KMS-11 (cell line): Measurements from ENCODE around the gene RBM28.

Experiments used
- H2AFZ ChIP-seq: fragments of 200-600 bp; sonication (generic); 2 replicates; pipeline ENCODE4 v1.6.1; 2016; ENCODE audit warnings: antibody characterized with exemption, mixed run types, low read depth
- H3K27ac ChIP-seq: fragments of 200-600 bp; sonication (generic); 2 replicates; pipeline ENCODE4 v1.6.1; 2016; ENCODE audit warnings: mild to moderate bottlenecking, mixed run types
- H3K27me3 ChIP-seq: fragments of 200-600 bp; sonication (generic); 2 replicates; pipeline ENCODE4 v1.6.1; 2017; ENCODE audit warnings: mild to moderate bottlenecking, low read depth, mixed run types, moderate library complexity; ENCODE audit not compliant: insufficient read depth
- H3K36me3 ChIP-seq: fragments of 200-600 bp; sonication (generic); 2 replicates; pipeline ENCODE4 v1.6.1; 2017; ENCODE audit warnings: mild to moderate bottlenecking, mixed run types; ENCODE audit not compliant: insufficient read depth
- H3K4me1 ChIP-seq: fragments of 200-600 bp; sonication (generic); 2 replicates; pipeline ENCODE4 v1.6.1; 2016; ENCODE audit warnings: mild to moderate bottlenecking, low read depth, mixed run types; ENCODE audit not compliant: poor library complexity, severe bottlenecking
- H3K4me2 ChIP-seq: fragments of 200-600 bp; sonication (generic); 2 replicates; pipeline ENCODE4 v1.7.0; 2016; ENCODE audit warnings: mild to moderate bottlenecking, mixed run types
- H3K4me3 ChIP-seq: fragments of 200-600 bp; sonication (generic); IDR thresholded peaks from 2 replicates; pipeline ENCODE4 v1.6.1; 2017; ENCODE audit warnings: low read depth, low read length, mixed read lengths; ENCODE audit not compliant: insufficient read depth
- H3K79me2 ChIP-seq: fragments of 200-600 bp; sonication (generic); 2 replicates; pipeline ENCODE4 v1.6.1; 2016; ENCODE audit warnings: low read depth, mixed run types; ENCODE audit not compliant: insufficient read depth
- H3K9ac ChIP-seq: fragments of 200-600 bp; sonication (generic); 2 replicates; pipeline ENCODE4 v1.6.1; 2016; ENCODE audit warnings: mild to moderate bottlenecking, mixed run types
- H4K20me1 ChIP-seq: fragments of 200-600 bp; sonication (generic); 2 replicates; pipeline ENCODE4 v1.6.1; 2016; ENCODE audit warnings: mild to moderate bottlenecking, mixed run types; ENCODE audit not compliant: insufficient read depth
- CTCF ChIP-seq: fragments of 200-600 bp; sonication (generic); conservative IDR thresholded peaks from 2 replicates; pipeline ENCODE4 v1.6.1; 2017; ENCODE audit warnings: low read depth, mild to moderate bottlenecking, antibody characterized with exemption, low read length, moderate library complexity, mixed read lengths

Gene RBM28

GRCh38 chr7:128275681-128276080 is 68.0 kb downstream of the RBM28 start:
- Histone ChIP-seq H2AFZ (no peak overlapping the region), H3K36me3 (no peaks in the 10 kb centered on the region), H3K4me3 (no peak overlapping the region), H3K4me2 (no peak overlapping the region), H4K20me1 (no peaks in the 10 kb centered on the region), H3K27ac (no peak overlapping the region), H3K9ac (no peak overlapping the region), H3K27me3 (no peaks in the 10 kb centered on the region), H3K4me1 (no peaks in the 10 kb centered on the region), H3K79me2 (no peaks in the 10 kb centered on the region)
- TF ChIP-seq CTCF: no peak

GRCh38 chr7:128274884-128275603 is 68.7 kb downstream of the RBM28 start:
- H3K27ac ChIP-seq: no peak overlapping the region
- H3K27me3 ChIP-seq: no peaks in the 10 kb centered on the region

GRCh38 chr7:128274246-128274883 is 69.3 kb downstream of the RBM28 start:
- H3K36me3 ChIP-seq: no peaks in the 10 kb centered on the region
- no peak overlapping the region for H3K27ac ChIP-seq
- no peak overlapping the region for H3K4me3 ChIP-seq
- H3K4me2 ChIP-seq: no peak overlapping the region
- H3K4me1 ChIP-seq: no peaks in the 10 kb centered on the region
- H4K20me1 ChIP-seq: no peaks in the 10 kb centered on the region
- H3K9ac ChIP-seq: no peak overlapping the region
- H2AFZ ChIP-seq: no peak overlapping the region
- no peaks in the 10 kb centered on the region for H3K27me3 ChIP-seq
- no peaks in the 10 kb centered on the region for H3K79me2 ChIP-seq
- no peak for TF ChIP-seq CTCF

More at GRCh38 chr7:128274884-128275603, 68.7 kb downstream of the RBM28 start:
- Histone ChIP-seq H3K4me1 (no peaks in the 10 kb centered on the region), H3K9ac (no peak overlapping the region), H3K79me2 (no peaks in the 10 kb centered on the region), H2AFZ (no peak overlapping the region), H3K36me3 (no peaks in the 10 kb centered on the region), H4K20me1 (no peaks in the 10 kb centered on the region), H3K4me3 (no peak overlapping the region), H3K4me2 (no peak overlapping the region)
- no peak for TF ChIP-seq CTCF

GRCh38 chr7:128271942-128272481 is 71.7 kb downstream of the RBM28 start:
- no peak overlapping the region for H3K9ac ChIP-seq
- TF ChIP-seq CTCF: no peak
- H3K36me3 ChIP-seq: no peaks in the 10 kb centered on the region
- no peak overlapping the region for H3K4me3 ChIP-seq
- no peaks in the 10 kb centered on the region for H3K27me3 ChIP-seq
- H2AFZ ChIP-seq: no peak overlapping the region
- no peak overlapping the region for H3K4me2 ChIP-seq
- H3K79me2 ChIP-seq: no peaks in the 10 kb centered on the region
- H3K4me1 ChIP-seq: no peaks in the 10 kb centered on the region
- H4K20me1 ChIP-seq: no peaks in the 10 kb centered on the region
- no peak overlapping the region for H3K27ac ChIP-seq
